Mucosa of rectum (tissue), 2 donors: ENCODE results near the gene CEP20.
"Not testable (repeated sequence)": the region's sequence is repeated elsewhere in the genome, so short reads cannot be mapped to it uniquely, and the experiment has no call there.

Experiments
- H3K27ac ChIP-seq, 2 donors: one replicate each; pipeline ENCODE4 v1.7.0; 2013; ENCODE audit warnings: inconsistent platforms in 2 of 2, low read depth in 2 of 2, low read length in 2 of 2
- H3K27me3 ChIP-seq, 2 donors: one replicate each; pipeline ENCODE4 v1.7.0; 2013; ENCODE audit warnings: low read length in 2 of 2; ENCODE audit not compliant: control insufficient read depth in 2 of 2, insufficient read depth in 2 of 2
- H3K36me3 ChIP-seq, 2 donors: one replicate each; pipeline ENCODE4 v1.7.0; 2013; ENCODE audit warnings: low read length in 2 of 2; ENCODE audit not compliant: control insufficient read depth in 2 of 2, insufficient read depth in 2 of 2
- H3K4me1 ChIP-seq, 2 donors: one replicate each; pipeline ENCODE4 v1.7.0; 2013; ENCODE audit warnings: low read length in 2 of 2, mild to moderate bottlenecking in 1 of 2; ENCODE audit not compliant: control insufficient read depth in 2 of 2, insufficient read depth in 2 of 2
- H3K4me3 ChIP-seq, 2 donors: one replicate each; pipeline ENCODE4 v1.7.0; 2013; ENCODE audit warnings: low read length in 2 of 2
- H3K9ac ChIP-seq, 2 donors: one replicate each; pipeline ENCODE4 v1.7.0; 2013; ENCODE audit warnings: low read length in 2 of 2, low read depth in 1 of 2, mild to moderate bottlenecking in 1 of 2
- H3K9me3 ChIP-seq, 2 donors: one replicate each; pipeline ENCODE4 v1.7.0; 2013; ENCODE audit warnings: low read length in 2 of 2; ENCODE audit not compliant: control insufficient read depth in 2 of 2
- donor health status: healthy.
- donor health status: Normal muscosa, but diverticular disease.

The CEP20 gene, protein sequence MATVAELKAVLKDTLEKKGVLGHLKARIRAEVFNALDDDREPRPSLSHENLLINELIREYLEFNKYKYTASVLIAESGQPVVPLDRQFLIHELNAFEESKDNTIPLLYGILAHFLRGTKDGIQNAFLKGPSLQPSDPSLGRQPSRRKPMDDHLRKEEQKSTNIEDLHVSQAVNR

DNA sequence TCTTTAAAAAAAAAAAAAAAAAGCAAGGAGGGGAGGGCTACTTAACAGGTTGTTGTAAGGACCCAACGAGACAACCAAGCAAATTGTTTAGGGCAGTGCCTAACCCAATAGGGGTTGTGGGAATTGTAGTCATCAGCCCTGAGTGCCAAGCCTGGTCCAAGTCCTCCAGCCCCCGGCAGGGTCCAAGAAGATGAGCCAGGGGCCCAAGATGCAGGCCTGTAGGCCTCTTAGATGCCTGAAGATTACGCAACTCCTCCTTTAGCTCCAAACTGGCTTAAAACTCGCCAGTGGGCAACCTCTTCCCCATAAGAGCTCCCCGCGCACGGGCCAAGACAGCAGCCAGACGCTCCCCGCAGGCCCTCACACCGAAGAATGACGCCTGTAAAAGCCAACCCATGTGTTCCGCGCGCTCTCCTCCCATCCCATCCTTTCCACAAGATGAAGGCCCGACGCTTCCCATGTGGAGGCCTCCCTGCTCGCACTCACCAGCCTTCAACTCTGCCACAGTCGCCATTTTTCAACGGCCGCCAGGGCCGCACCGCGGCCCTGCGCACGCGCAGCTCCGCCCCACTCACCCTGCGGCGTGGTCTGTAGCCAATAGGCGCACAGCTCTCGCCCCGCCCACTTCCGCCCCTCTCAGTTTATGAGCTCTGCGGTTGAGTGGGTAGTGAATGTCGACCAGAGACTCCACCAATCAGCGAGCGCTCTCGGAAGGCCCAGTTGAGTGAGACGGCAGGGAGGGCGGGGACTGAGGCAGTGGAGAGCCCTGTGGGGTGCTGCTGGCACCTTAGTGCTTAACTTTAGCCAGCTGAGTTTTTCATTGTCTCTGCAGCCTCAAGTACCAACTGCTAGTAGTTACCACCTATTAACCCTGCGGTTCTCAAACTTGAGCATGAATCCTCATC, at the start of gene CEP20:
Gene CEP20, minus strand, starts transcription at position 532 of the 905 bp plus-strand sequence. Its CDS starts 18 bp downstream, at position 514.
- H3K36me3 ChIP-seq = peaks cover 1 to 3% of the 10 kb centered on the region in 2 donors
- no peaks in the 10 kb centered on the region for H3K9me3 ChIP-seq
- peak within 1 kb of the TSS; percentile 71 to 75 for H3K27ac ChIP-seq
- H3K4me3 ChIP-seq = peak within 1 kb of the TSS; percentile 95 to 99
- H3K4me1 ChIP-seq = peaks cover 10 to 12% of the 10 kb centered on the region in 2 donors
- peak within 1 kb of the TSS; percentile 85 to 94 for H3K9ac ChIP-seq
- H3K27me3 ChIP-seq = no peaks in the 10 kb centered on the region

DNA sequence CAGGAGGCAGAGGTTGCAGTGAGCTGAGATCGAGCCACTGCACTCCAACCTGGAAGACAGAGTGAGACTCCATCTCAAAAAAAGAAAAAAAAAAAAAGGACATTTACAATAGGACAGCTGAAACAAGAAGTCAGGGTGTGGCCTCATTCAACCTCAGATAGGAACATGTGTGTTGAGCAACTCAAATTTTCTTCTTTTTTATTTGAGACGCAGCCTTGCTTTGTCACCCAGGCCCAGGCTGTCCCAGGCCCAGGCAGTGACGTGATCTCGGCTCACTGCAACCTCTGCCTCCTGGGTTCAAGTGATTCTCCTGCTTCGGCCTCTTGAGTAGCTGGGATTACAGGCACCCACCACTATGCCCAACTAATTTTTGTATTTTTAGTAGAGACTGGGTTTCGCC, 48.4 kb upstream of the CEP20 start:
- H3K4me1 ChIP-seq, H3K36me3 ChIP-seq, H3K4me3 ChIP-seq, H3K27me3 ChIP-seq, H3K27ac ChIP-seq, H3K9me3 ChIP-seq, H3K9ac ChIP-seq: not testable (repeated sequence)

DNA sequence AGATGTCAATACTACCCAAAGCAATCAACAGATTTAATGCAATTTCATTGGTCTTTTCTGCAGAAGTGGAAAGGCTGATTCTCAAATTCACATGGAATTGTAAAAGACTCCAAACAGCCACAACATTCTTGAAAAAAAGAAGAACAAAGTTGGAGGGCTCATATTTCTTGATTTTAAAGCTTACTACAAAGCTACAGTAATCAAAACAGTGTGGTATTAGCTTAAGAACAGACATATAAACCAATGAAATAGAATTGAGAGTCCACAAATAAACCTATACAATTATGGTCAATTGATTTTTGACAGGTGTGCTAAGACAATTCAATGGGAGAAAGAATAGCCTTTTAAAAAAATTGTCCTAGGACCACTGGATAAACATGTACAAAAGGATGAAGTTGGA, 46.6 kb upstream of the CEP20 start:
- Histone ChIP-seq H3K27ac (no peak overlapping the region), H3K27me3 (no peaks in the 10 kb centered on the region), H3K9me3 (no peaks in the 10 kb centered on the region), H3K9ac (no peak overlapping the region), H3K4me3 (no peak overlapping the region), H3K36me3 (no peaks in the 10 kb centered on the region), H3K4me1 (no peaks in the 10 kb centered on the region)

DNA sequence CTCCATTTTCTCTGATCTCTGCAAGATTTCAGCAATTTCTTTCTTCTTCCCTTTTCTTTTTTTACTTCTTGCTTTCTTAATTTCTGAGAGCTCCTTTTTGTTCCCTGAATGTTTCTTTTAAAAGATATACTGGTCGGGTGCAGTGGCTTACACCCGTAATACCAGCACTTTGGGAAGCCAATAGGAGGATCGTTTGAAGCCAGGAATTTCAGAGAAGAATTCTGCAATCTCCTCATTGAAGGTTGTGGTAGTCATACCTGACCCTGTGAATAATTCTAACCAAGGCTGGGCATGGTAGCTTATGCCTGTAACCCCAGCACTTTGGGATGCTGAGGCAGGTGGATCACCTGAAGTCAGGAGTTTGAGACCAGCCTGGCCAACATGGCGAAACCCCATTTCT, 45.4 kb upstream of the CEP20 start:
- Histone ChIP-seq H3K9me3 (no peaks in the 10 kb centered on the region), H3K27me3 (no peaks in the 10 kb centered on the region), H3K4me3 (no peak overlapping the region), H3K27ac (no peak overlapping the region), H3K36me3 (no peaks in the 10 kb centered on the region), H3K9ac (no peak overlapping the region), H3K4me1 (peaks cover 0 to 1% of the 10 kb centered on the region in 2 donors)

DNA sequence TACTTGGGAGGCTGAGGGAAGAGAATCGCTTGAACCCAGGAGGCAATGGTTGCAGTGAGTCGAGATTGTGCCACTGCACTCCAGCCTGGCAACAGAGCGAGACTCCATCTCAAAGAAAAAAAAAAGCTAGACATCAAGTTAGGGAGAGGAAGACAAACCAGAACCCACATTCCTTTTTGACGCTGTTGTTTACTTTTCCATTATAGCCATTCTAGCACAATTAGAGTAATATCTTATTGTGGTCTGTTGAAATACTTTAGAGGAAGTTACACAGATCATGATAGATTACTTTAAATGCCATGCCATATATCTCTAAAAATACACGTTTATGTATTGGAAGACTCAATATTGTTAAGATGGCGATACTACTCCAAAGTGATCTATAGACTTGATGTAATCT, 44.5 kb upstream of the CEP20 start:
- Histone ChIP-seq H3K4me1 (peaks cover 2 to 4% of the 10 kb centered on the region in 2 donors), H3K27ac (no peak overlapping the region), H3K9me3 (no peaks in the 10 kb centered on the region), H3K4me3 (no peak overlapping the region), H3K9ac (no peak overlapping the region), H3K36me3 (no peaks in the 10 kb centered on the region), H3K27me3 (no peaks in the 10 kb centered on the region)

DNA sequence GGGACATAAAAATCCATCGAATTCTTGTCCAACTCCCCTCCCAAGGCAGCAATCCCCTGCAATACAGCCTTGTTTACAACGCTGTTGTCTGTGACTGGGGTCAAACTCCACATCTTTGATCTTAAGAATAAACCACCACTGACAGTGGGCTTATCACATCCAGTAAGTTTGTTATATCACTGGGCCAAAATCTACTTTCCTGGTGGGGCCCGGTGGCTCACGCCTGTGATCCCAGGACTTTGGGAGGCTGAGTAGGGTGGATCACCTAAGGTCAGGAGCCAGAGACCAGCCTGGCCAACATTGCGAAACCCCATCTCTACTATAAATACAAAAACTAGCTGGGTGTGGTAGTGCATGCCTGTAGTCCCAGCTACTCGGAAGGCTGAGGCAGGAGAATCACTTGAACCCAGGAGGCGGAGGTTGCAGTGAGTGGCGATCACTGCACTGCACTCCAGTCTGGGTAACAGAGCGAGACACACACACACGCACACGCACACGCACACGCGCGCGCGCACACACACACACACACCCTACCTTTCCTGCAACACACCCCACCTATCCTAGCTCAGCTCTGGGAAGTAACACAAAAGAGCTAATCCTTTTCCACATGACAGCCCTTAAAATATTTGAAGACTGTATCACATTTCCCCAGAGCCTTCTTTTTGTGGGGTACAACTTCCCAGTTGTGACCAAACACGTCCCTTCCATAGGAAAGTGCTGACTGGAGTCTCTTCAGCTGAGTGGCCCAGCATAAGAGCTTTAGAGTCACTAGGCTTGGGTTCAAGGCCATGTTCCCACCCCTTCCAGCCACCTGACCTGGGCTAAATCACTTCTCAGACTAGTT, 40.1 kb upstream of the CEP20 start:
- Histone ChIP-seq H3K4me1 (peaks cover 2 to 4% of the 10 kb centered on the region in 2 donors), H3K9ac (no peak overlapping the region), H3K4me3 (no peak overlapping the region), H3K27ac (no peak overlapping the region), H3K27me3 (no peaks in the 10 kb centered on the region), H3K36me3 (no peaks in the 10 kb centered on the region), H3K9me3 (no peaks in the 10 kb centered on the region)

DNA sequence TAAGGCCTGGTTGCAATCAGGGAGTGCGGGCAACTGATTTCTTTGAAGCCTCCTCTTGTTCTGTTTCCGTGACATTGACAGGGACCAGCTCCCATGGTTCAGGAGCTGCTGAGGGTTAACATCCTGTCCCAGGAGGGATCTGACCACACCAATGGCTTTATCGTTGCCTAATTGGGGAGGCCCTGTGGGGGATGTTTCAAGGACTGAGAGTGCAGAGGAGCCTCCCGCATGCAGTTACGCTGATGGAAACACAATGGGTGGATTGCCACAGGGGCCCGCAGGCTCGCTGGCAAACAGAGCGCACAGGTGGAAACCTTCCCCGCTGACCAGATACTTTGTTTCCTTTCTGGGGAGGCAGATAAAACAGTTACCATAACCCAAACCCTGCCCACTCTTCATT, 37.2 kb upstream of the CEP20 start:
- Histone ChIP-seq H3K27me3 (no peaks in the 10 kb centered on the region), H3K4me3 (no peak overlapping the region), H3K9me3 (no peaks in the 10 kb centered on the region), H3K36me3 (no peaks in the 10 kb centered on the region), H3K4me1 (peaks cover 2 to 4% of the 10 kb centered on the region in 2 donors), H3K27ac (no peak overlapping the region), H3K9ac (no peak overlapping the region)

DNA sequence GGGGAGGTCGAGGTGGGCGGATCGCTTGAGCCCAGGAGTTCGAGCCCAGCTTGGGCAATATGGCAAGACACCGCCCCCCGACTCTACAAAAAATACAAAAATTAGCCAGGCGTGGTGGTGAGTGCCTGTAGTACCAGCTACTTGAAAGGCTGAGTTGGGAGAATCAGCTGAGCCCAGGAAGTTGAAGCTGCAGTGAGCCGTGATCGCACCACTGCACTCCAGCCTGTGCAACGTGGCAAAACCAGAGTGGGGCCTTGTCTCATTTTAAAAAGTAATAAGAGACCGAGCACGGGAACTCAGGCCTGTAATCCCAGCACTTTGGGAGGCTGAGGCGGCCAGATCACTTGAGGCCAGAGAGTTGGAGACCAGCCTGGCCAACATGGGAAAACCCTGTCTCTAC, 36.6 kb upstream of the CEP20 start:
- Histone ChIP-seq H3K27ac (no peak overlapping the region), H3K27me3 (no peaks in the 10 kb centered on the region), H3K9ac (no peak overlapping the region), H3K9me3 (no peaks in the 10 kb centered on the region), H3K4me3 (no peak overlapping the region), H3K36me3 (no peaks in the 10 kb centered on the region), H3K4me1 (peaks cover 2 to 4% of the 10 kb centered on the region in 2 donors)

DNA sequence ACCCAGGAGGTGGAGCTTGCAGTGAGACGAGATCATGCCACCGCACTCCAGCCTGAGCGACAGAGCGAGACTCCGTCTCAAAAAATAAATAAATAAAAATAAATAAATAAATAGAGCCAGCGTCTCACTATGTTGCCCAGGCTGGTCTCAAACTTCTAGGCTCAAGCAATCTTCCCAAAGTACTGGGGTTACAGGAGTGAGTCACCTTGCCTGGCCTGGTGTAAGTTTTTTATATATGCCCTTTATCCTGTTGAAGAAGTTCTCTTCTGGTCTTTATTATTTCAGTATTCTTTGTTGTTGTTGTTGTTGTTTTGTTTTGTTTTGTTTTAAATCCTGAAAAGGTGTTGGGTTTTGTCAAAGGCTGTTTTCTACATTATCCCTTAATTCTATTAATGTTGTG, 30.9 kb upstream of the CEP20 start:
- Histone ChIP-seq H3K4me1 (no peaks in the 10 kb centered on the region), H3K4me3 (no peak overlapping the region), H3K27me3 (no peaks in the 10 kb centered on the region), H3K27ac (no peak overlapping the region), H3K36me3 (no peaks in the 10 kb centered on the region), H3K9me3 (no peaks in the 10 kb centered on the region), H3K9ac (no peak overlapping the region)

DNA sequence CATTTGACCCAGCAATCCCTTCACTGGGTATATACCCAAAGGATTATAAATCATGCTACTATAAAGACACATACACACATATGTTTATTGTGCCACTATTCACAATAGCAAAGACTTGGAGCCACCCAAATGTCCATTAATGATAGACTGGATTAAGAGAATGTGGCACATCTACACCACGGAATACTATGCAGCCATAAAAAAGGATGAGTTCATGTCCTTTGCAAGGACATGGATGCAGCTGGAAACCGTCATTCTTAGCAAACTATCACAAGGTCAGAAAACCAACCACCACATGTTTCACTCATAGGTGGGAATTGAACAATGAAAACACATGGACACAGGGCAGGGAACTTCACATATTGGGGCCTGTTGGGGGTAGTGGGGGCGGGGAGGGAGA, 29.9 kb upstream of the CEP20 start:
- not testable (repeated sequence) for H3K9me3 ChIP-seq, H3K36me3 ChIP-seq, H3K4me3 ChIP-seq, H3K27ac ChIP-seq, H3K4me1 ChIP-seq, H3K9ac ChIP-seq, H3K27me3 ChIP-seq
